ENCODE measurements around the gene GATA2. TPM values are rescaled to one million over a fixed set of nuclear protein-coding genes. Genes with fewer than 3 reads are reported as not detected.

Gene GATA2
- total RNA-seq, 1 experiment from 2014 or later: 0.51 TPM

DNA sequence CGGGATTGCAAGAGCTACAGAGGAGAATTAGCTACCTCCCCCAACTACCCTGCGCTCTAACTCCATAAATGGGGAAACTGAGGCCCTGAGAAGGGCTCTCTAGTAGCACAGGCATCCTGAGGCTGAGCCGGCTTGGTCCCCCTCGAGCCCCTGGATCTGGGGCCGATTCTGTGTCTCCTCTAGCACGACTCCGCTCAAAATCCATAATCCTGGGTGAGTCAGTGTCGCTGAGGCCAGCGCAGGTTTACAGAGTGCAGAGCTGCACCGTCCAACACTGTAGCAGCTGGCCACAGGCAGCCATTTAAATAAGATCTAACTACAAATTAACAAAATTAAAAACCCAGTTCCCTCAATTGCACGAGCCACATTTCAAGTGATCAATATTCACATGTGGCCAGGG is 10.8 kb downstream of the GATA2 start:
- TF ChIP-seq, protein P1, sequence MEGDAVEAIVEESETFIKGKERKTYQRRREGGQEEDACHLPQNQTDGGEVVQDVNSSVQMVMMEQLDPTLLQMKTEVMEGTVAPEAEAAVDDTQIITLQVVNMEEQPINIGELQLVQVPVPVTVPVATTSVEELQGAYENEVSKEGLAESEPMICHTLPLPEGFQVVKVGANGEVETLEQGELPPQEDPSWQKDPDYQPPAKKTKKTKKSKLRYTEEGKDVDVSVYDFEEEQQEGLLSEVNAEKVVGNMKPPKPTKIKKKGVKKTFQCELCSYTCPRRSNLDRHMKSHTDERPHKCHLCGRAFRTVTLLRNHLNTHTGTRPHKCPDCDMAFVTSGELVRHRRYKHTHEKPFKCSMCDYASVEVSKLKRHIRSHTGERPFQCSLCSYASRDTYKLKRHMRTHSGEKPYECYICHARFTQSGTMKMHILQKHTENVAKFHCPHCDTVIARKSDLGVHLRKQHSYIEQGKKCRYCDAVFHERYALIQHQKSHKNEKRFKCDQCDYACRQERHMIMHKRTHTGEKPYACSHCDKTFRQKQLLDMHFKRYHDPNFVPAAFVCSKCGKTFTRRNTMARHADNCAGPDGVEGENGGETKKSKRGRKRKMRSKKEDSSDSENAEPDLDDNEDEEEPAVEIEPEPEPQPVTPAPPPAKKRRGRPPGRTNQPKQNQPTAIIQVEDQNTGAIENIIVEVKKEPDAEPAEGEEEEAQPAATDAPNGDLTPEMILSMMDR (IDR thresholded peaks at IDR 0.05; ENCODE audit: unreplicated experiment): no peak
- peaks cover 1% of the 10 kb centered on the region for H3K4me1 Mint-ChIP-seq (ENCODE audit: insufficient read depth, unreplicated experiment)
- H3K27me3 Mint-ChIP-seq (ENCODE audit: insufficient read depth, unreplicated experiment): peaks cover 24% of the 10 kb centered on the region
- H3K9me3 Mint-ChIP-seq (ENCODE audit: unreplicated experiment): no peaks in the 10 kb centered on the region
- CTCF ChIA-PET: no interaction called here
- no peak overlapping the region for H3K4me3 Mint-ChIP-seq (ENCODE audit: unreplicated experiment)
- no peak for DNase-seq (ENCODE audit: unreplicated experiment)
- no peaks in the 10 kb centered on the region for H3K36me3 Mint-ChIP-seq (ENCODE audit: insufficient read depth, unreplicated experiment)
- POLR2A ChIA-PET: no interaction called here
- H3K27ac Mint-ChIP-seq (ENCODE audit: low read depth, unreplicated experiment): no peak overlapping the region
- BruUV-seq (replicated peaks): no TSS peak
- intact Hi-C loops (cut with micrococcal nuclease): no loop called here

DNA sequence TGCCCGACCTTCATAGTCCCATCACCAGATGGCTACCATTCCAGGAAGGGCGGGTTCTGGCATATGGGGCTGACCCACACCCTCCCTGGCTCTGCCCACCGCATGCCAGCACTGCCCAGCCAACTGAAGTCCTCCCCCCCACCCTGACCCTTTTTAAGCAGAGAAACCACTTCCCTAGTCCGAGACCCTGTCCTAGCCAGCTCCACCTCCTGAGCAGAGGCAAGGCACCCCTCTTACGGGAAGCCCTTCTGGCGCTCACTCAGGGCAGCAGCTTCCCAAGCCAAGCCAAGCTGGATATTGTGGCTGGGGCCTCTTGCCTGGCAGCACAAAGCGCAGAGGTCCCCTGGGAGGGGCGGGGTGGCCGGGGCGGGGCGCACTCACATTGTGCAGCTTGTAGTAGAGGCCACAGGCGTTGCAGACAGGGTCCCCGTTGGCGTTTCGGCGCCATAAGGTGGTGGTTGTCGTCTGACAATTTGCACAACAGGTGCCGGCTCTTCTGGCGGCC is 11.5 kb downstream of the GATA2 start:
- BruUV-seq (replicated peaks): no TSS peak
- TF ChIP-seq, protein P1 (IDR thresholded peaks at IDR 0.05; ENCODE audit: unreplicated experiment): no peak
- H3K4me3 Mint-ChIP-seq (ENCODE audit: unreplicated experiment): no peak overlapping the region
- peaks cover 27% of the 10 kb centered on the region for H3K27me3 Mint-ChIP-seq (ENCODE audit: insufficient read depth, unreplicated experiment)
- ChIA-PET POLR2A (no interaction called here), CTCF (no interaction called here)
- intact Hi-C loops (cut with micrococcal nuclease): no loop called here
- H3K27ac Mint-ChIP-seq (ENCODE audit: low read depth, unreplicated experiment): no peak overlapping the region
- no peak for DNase-seq (ENCODE audit: unreplicated experiment)
- no peaks in the 10 kb centered on the region for H3K36me3 Mint-ChIP-seq (ENCODE audit: insufficient read depth, unreplicated experiment)
- no peaks in the 10 kb centered on the region for H3K4me1 Mint-ChIP-seq (ENCODE audit: insufficient read depth, unreplicated experiment)
- H3K9me3 Mint-ChIP-seq (ENCODE audit: unreplicated experiment): no peaks in the 10 kb centered on the region

DNA sequence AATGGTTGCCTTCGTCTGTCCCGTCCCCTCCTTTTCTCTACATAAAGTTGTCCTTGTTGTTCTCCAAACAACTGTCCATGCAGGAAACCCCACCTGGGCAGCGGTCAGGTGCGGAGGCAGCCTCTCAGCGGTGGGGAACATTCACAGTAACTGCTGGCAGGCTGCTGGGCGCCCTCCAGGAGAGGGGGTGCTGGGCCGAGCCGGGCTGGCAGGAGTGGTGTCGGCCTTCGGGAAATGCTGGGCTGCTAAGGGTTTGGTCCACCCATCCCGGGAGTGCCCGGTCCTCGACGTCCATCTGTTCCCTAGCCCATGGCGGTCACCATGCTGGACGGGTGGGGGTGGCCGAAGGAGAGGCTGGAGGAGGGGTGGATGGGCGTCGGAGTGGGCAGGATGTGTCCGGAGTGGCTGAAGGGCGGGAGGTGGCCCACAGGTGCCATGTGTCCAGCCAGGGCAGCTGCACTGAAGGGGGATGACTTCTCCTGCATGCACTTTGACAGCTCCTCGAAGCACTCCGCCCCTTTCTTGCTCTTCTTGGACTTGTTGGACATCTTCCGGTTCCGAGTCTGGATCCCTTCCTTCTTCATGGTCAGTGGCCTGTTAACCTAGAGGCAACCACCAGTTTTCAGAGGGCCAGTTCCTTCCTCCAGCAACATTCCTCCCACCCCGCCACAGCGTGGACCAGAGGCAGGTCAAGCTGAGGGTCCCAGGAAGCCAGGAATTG is 12.1 kb downstream of the GATA2 start:
- ChIA-PET POLR2A (no interaction called here), CTCF (no interaction called here)
- no peak overlapping the region for H3K27ac Mint-ChIP-seq (ENCODE audit: low read depth, unreplicated experiment)
- no TSS peak for BruUV-seq (replicated peaks)
- no peaks in the 10 kb centered on the region for H3K4me1 Mint-ChIP-seq (ENCODE audit: insufficient read depth, unreplicated experiment)
- TF ChIP-seq, protein P1 (IDR thresholded peaks at IDR 0.05; ENCODE audit: unreplicated experiment): no peak
- intact Hi-C loops (cut with micrococcal nuclease): no loop called here
- no peak for DNase-seq (ENCODE audit: unreplicated experiment)
- peaks cover 21% of the 10 kb centered on the region for H3K27me3 Mint-ChIP-seq (ENCODE audit: insufficient read depth, unreplicated experiment)
- H3K9me3 Mint-ChIP-seq (ENCODE audit: unreplicated experiment): no peaks in the 10 kb centered on the region
- H3K36me3 Mint-ChIP-seq (ENCODE audit: insufficient read depth, unreplicated experiment): no peaks in the 10 kb centered on the region
- H3K4me3 Mint-ChIP-seq (ENCODE audit: unreplicated experiment): no peak overlapping the region

GRCh38 chr3:128480278-128480677 is 12.7 kb downstream of the GATA2 start:
- Mint-ChIP-seq H3K27me3 (ENCODE audit: insufficient read depth, unreplicated experiment) (peaks cover 22% of the 10 kb centered on the region), H3K4me1 (ENCODE audit: insufficient read depth, unreplicated experiment) (no peaks in the 10 kb centered on the region), H3K9me3 (ENCODE audit: unreplicated experiment) (no peaks in the 10 kb centered on the region), H3K36me3 (ENCODE audit: insufficient read depth, unreplicated experiment) (no peaks in the 10 kb centered on the region), H3K4me3 (ENCODE audit: unreplicated experiment) (no peak overlapping the region), H3K27ac (ENCODE audit: low read depth, unreplicated experiment) (no peak overlapping the region)
- CTCF ChIA-PET: interaction anchor here (1.2 kb wide), 1 partner anchor 54 kb away, joined by 3 read pairs; no protein-coding TSS in a partner anchor
- POLR2A ChIA-PET: no interaction called here
- intact Hi-C loops (cut with micrococcal nuclease): no loop called here
- BruUV-seq (replicated peaks): no TSS peak
- TF ChIP-seq, protein P1 (IDR thresholded peaks at IDR 0.05; ENCODE audit: unreplicated experiment): no peak
- DNase-seq (ENCODE audit: unreplicated experiment): no peak

Measured in MCF 10A (cell line).